Common myeloid progenitor, CD34-positive (primary cell): Measurements from ENCODE around the gene SLC26A8.
"Not testable (repeated sequence)": the region's sequence is repeated elsewhere in the genome, so short reads cannot be mapped to it uniquely, and the experiment has no call there.

Source experiments
- CTCF ChIA-PET: fragments of 350-600 bp; sonication (Branson Sonifier 250); formaldehyde crosslinking; loops from one replicate; lab custom pipeline; 2021; ENCODE audit warnings: antibody characterized with exemption; lab: Charles Lee
- POLR2A ChIA-PET: fragments of 350-600 bp; sonication (Branson Sonifier 250); formaldehyde crosslinking; loops from one replicate; lab custom pipeline; 2021; ENCODE audit warnings: antibody characterized with exemption; lab: Charles Lee
- DNase-seq, 3 donors: peaks; one replicate each; pipeline versions ENCODE4 v3.0.0 to v3.0.0-alpha.2; 2013
- H3K27ac ChIP-seq, 2 experiments: 1 replicate in 1 of 2; 2 replicates in 1 of 2; pipeline ENCODE4 v1.7.0; 2013; ENCODE audit warnings: inconsistent platforms in 2 of 2, low read length in 2 of 2, mild to moderate bottlenecking in 2 of 2, low read depth in 1 of 2, moderate library complexity in 1 of 2; ENCODE audit not compliant: severe bottlenecking in 2 of 2, insufficient read depth in 1 of 2, poor library complexity in 1 of 2
- H3K27me3 ChIP-seq, 5 experiments: replicated peaks in 2 of 5; 1 replicate in 3 of 5; 2 replicates in 2 of 5; pipeline versions ENCODE4 v1.6.1 to v1.7.0; 2013; ENCODE audit warnings: low read length in 4 of 5, mild to moderate bottlenecking in 2 of 5, moderate library complexity in 2 of 5, inconsistent platforms in 1 of 5; ENCODE audit not compliant: insufficient read depth in 5 of 5, control insufficient read depth in 4 of 5
- H3K36me3 ChIP-seq, 4 experiments: 1 replicate in 2 of 4; 2 replicates in 2 of 4; pipeline versions ENCODE4 v1.6.1 to v1.7.0; 2013; ENCODE audit warnings: low read length in 3 of 4, control low read depth in 1 of 4, mild to moderate bottlenecking in 1 of 4; ENCODE audit not compliant: control insufficient read depth in 4 of 4, insufficient read depth in 4 of 4
- H3K4me1 ChIP-seq, 4 experiments: 1 replicate in 3 of 4; 2 replicates in 1 of 4; pipeline versions ENCODE4 v1.6.1 to v1.7.1; 2013; ENCODE audit warnings: low read length in 3 of 4, mild to moderate bottlenecking in 3 of 4, control low read depth in 1 of 4, inconsistent platforms in 1 of 4, moderate library complexity in 1 of 4; ENCODE audit not compliant: control insufficient read depth in 4 of 4, insufficient read depth in 4 of 4; ENCODE audit errors: control extremely low read depth in 1 of 4
- H3K4me3 ChIP-seq, 7 experiments: 1 replicate in 4 of 7; 2 replicates in 3 of 7; pipeline versions ENCODE4 v1.5.1 to v1.7.0; 2013; ENCODE audit warnings: mild to moderate bottlenecking in 7 of 7, low read length in 6 of 7, moderate library complexity in 6 of 7, inconsistent platforms in 2 of 7, low read depth in 2 of 7, control low read depth in 1 of 7; ENCODE audit not compliant: insufficient read depth in 4 of 7, control insufficient read depth in 1 of 7; ENCODE audit errors: extremely low read depth in 1 of 7
- H3K9me3 ChIP-seq, 5 experiments: 1 replicate in 4 of 5; 2 replicates in 1 of 5; pipeline versions ENCODE4 v1.6.1 to v1.7.1; 2013; ENCODE audit warnings: low read length in 4 of 5, mild to moderate bottlenecking in 2 of 5, inconsistent platforms in 1 of 5, low read depth in 1 of 5, moderate library complexity in 1 of 5; ENCODE audit not compliant: control insufficient read depth in 4 of 5, insufficient read depth in 2 of 5; ENCODE audit errors: control extremely low read depth in 1 of 5
- WGBS: methylation state at CpG from one replicate; pipeline ENCODE4 v1.1.5; 2013; ENCODE audit not compliant: insufficient coverage; 5-methylcytosine and 5-hydroxymethylcytosine counted together

Gene SLC26A8

GRCh38 chr6:35924146-35924545, 100.3 kb downstream of the SLC26A8 start:
- WGBS, result 100% methylated on average over 1 of the region's 1 CpG
- CTCF ChIA-PET, result interaction anchor here (0.6 kb wide), 1 partner anchor 17 kb away, joined by 3 read pairs; no protein-coding TSS in a partner anchor

GRCh38 chr6:35922139-35922554, 102.3 kb downstream of the SLC26A8 start:
- POLR2A ChIA-PET, result no interaction called here
- Histone ChIP-seq H3K9me3 (no peaks in the 10 kb centered on the region), H3K4me3 (no peak overlapping the region), H3K36me3 (peaks cover 0 to 3% (median 1%) of the 10 kb centered on the region in 4 experiments), H3K27ac (peak overlapping the region in 1 of 2 experiments; percentile 74), H3K4me1 (peaks cover 14 to 38% (median 27%) of the 10 kb centered on the region in 4 experiments), H3K27me3 (no peaks in the 10 kb centered on the region)
- CTCF ChIA-PET, result no interaction called here
- DNase-seq, result no peak
- 98% methylated on average over 3 of the region's 5 CpGs for WGBS

More at GRCh38 chr6:35924146-35924545, 100.3 kb downstream of the SLC26A8 start:
- Histone ChIP-seq H3K36me3 (no peaks in the 10 kb centered on the region), H3K27ac (no peak overlapping the region), H3K4me1 (peaks cover 8 to 22% (median 14%) of the 10 kb centered on the region in 4 experiments), H3K4me3 (no peak overlapping the region), H3K9me3 (no peaks in the 10 kb centered on the region), H3K27me3 (no peaks in the 10 kb centered on the region)
- POLR2A ChIA-PET, result no interaction called here
- DNase-seq, result no peak

- peak within 1 kb of the TSS; percentile 72 to 94 (median 82) for H3K4me3 ChIP-seq
- peak within 1 kb of the TSS; percentile 10 to 83 for H3K27ac ChIP-seq
- H3K4me1 ChIP-seq, result peaks cover 14 to 38% (median 27%) of the 10 kb centered on the region in 4 experiments
- H3K9me3 ChIP-seq, result no peaks in the 10 kb centered on the region
- WGBS, result under 1% methylated on average over 48 of the region's 69 CpGs
- ChIA-PET POLR2A (no interaction called here), CTCF (no interaction called here)
- peak; percentile 83 to 90 (median 88) for DNase-seq
- H3K27me3 ChIP-seq, result no peaks in the 10 kb centered on the region
- H3K36me3 ChIP-seq, result peaks cover 2 to 6% (median 5%) of the 10 kb centered on the region in 4 experiments
Measured at GRCh38 chr6:35920793-35921732, 103.4 kb downstream of the SLC26A8 start, which contains the start of gene SRPK1. SRPK1 (minus strand) TSS chr6:35921098; CDS start chr6:35921056, 42 bp downstream.

- H3K36me3 ChIP-seq, result peaks cover 2 to 9% (median 7%) of the 10 kb centered on the region in 4 experiments
- peak; percentile 31 to 70 (median 65) for DNase-seq
- CTCF ChIA-PET, result no interaction called here
- POLR2A ChIA-PET, result no interaction called here
- 0% methylated on average over 35 of the region's 50 CpGs for WGBS
- no peaks in the 10 kb centered on the region for H3K27me3 ChIP-seq
- no peaks in the 10 kb centered on the region for H3K9me3 ChIP-seq
- peak overlapping the region; percentile 10 to 83 for H3K27ac ChIP-seq
- H3K4me3 ChIP-seq, result peak overlapping the region; percentile 72 to 94 (median 81)
- peaks cover 14 to 38% (median 27%) of the 10 kb centered on the region in 4 experiments for H3K4me1 ChIP-seq
Measured at GRCh38 chr6:35919827-35920751, 104.4 kb downstream of the SLC26A8 start.

GRCh38 chr6:35919085-35919826, 105.2 kb downstream of the SLC26A8 start:
- ChIA-PET CTCF (interaction anchor here (0.6 to 0.9 kb wide), 2 partner anchors 11 to 443 kb away, joined by 3 to 6 read pairs; no protein-coding TSS in a partner anchor), POLR2A (no interaction called here)
- 24% methylated on average over 5 of the region's 9 CpGs for WGBS
- Histone ChIP-seq H3K27me3 (no peaks in the 10 kb centered on the region), H3K4me3 (peak overlapping the region; percentile 72 to 94 (median 81)), H3K27ac (peak overlapping the region; percentile 10 to 83), H3K9me3 (no peaks in the 10 kb centered on the region), H3K36me3 (peaks cover 2 to 12% (median 8%) of the 10 kb centered on the region in 4 experiments), H3K4me1 (peaks cover 14 to 38% (median 27%) of the 10 kb centered on the region in 4 experiments)
- DNase-seq, result peak; percentile 10 to 65 (median 46)

GRCh38 chr6:35916893-35917292, 107.5 kb downstream of the SLC26A8 start:
- CTCF ChIA-PET, result interaction anchor here (0.6 to 2.6 kb wide), 3 partner anchors 14 to 208 kb away, joined by 3 to 8 read pairs (median 3); no protein-coding TSS in a partner anchor
- H3K4me3 ChIP-seq, H3K27me3 ChIP-seq, DNase-seq, H3K9me3 ChIP-seq, H3K27ac ChIP-seq, POLR2A ChIA-PET: not testable (repeated sequence)
- WGBS, result 100% methylated on average over 3 of the region's 6 CpGs
- Histone ChIP-seq H3K36me3 (peaks cover 9 to 28% (median 21%) of the 10 kb centered on the region in 4 experiments), H3K4me1 (peaks cover 14 to 36% (median 27%) of the 10 kb centered on the region in 4 experiments)
